Epithelial cell of proximal tubule (primary cell): Measurements from ENCODE around the gene PTPRG. TPM values are rescaled to one million over a fixed set of nuclear protein-coding genes. Genes with fewer than 3 reads are reported as not detected.
"Not testable (repeated sequence)": the region's sequence is repeated elsewhere in the genome, so short reads cannot be mapped to it uniquely, and the experiment has no call there.

ENCODE experiments used
- DNase-seq: peaks from one replicate; pipeline ENCODE4 v3.0.0-alpha.2; 2011; ENCODE audit warnings: low read depth
- H3K4me3 ChIP-seq: 2 replicates; pipeline ENCODE4 v1.5.1; 2011; ENCODE audit warnings: low read depth, mild to moderate bottlenecking, low read length
- total RNA-seq: library from RNA; depleted of rRNA; stranded (reverse); fragments of >200 nt; gene quantifications from 2 replicates; pipeline ENCODE4 v1.2.3, GENCODE V29; 2015
- TF ChIP-seq, protein P1 (sequence below): conservative IDR thresholded peaks from 2 replicates; pipeline ENCODE4 v1.5.1; 2012; ENCODE audit warnings: low read depth, mild to moderate bottlenecking, low read length

Gene PTPRG
- total RNA-seq, 1 donor from 2014 or later = 13.5 TPM

DNA sequence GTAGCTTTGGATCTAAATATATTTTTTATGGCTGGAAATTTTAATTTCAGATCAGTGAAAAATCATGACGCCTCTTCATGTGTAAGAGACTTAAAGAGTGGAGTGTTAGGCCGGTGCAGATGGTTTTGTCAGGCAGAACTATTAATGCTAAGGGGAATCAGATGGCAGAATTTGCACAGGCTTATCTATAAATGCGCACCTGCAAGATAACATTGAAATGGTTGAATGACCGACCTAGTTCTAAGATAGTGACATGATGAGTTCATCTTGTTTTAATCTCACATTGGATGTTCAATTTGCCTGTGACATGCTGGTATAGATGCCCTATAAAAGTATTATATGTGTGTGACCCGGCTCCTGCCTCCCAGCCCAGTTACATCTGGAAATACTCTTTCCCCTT lies 471.4 kb downstream of the PTPRG start:
- no peak for DNase-seq
- H3K4me3 ChIP-seq = no peak overlapping the region
- TF ChIP-seq, protein P1, sequence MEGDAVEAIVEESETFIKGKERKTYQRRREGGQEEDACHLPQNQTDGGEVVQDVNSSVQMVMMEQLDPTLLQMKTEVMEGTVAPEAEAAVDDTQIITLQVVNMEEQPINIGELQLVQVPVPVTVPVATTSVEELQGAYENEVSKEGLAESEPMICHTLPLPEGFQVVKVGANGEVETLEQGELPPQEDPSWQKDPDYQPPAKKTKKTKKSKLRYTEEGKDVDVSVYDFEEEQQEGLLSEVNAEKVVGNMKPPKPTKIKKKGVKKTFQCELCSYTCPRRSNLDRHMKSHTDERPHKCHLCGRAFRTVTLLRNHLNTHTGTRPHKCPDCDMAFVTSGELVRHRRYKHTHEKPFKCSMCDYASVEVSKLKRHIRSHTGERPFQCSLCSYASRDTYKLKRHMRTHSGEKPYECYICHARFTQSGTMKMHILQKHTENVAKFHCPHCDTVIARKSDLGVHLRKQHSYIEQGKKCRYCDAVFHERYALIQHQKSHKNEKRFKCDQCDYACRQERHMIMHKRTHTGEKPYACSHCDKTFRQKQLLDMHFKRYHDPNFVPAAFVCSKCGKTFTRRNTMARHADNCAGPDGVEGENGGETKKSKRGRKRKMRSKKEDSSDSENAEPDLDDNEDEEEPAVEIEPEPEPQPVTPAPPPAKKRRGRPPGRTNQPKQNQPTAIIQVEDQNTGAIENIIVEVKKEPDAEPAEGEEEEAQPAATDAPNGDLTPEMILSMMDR = no peak

DNA sequence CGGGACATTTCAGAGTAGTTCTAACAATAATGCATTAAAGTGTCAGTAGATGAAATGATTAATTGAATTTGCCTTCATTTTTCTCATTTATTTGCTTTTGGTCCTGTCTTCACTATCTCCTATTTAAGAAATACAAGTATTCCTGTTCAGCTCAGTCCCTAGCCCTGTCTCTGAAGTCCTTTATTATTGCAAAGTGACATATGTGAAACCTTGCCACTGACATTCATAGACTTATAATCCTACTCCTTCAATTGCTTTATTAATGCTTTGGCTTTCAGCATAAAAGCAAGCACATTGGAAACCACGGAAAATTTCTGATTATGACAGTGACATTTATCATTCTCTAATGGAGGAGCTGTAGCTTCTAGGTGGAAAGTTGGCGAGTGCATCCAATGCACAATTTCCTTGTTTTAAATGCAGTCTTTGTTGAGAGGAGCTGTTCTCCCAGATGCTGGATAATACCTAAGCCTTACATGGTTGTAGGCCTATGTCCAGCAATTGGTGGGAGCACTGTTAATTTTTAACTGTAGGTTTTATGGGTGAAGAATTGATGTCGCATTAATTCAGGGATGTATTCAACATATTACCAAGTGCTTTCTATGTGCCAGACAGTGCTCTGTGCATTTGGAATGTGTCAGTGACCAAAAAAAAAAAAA lies 474.2 kb downstream of the PTPRG start:
- no peak overlapping the region for H3K4me3 ChIP-seq
- DNase-seq = no peak
- TF ChIP-seq, protein P1 = no peak

DNA sequence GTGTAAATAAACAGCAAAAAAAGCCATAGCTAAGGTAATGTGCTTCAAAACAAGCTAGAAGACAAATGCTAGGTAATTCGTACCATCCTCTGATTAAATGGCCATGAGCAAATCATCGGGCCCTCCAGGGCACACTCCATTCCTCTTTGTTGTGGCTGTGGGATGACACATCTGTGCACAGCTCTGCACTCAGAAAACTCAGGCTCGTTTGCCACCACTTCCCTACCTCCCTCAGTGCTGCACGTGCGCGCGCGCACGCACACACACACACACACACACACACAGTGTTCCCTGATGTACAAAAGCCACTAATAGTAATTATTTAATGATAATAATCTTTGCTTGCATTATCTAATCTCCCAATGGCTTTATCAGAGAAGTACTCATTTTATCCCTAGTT lies 475.4 kb downstream of the PTPRG start:
- TF ChIP-seq, protein P1 = no peak
- no peak overlapping the region for H3K4me3 ChIP-seq
- no peak for DNase-seq

DNA sequence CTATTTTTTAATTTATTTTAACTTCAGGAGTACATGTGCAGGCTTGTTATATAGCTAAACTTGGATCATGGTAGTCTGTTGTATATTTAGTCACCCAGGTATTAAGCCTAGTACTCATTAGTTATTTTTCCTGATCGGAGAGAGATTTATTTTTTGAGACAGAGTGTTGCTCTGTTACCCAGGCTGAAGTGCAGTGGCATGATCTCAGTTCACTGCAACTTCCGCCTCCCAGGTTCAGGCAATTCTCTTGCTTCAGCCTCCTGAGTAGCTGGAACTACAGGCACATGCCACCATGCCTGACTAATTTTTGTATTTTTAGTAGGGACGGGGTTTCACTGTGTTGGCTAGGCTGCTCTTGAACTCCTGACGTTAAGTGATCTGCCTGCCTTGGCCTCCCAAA lies 477.4 kb downstream of the PTPRG start:
- not testable (repeated sequence) for H3K4me3 ChIP-seq, DNase-seq

DNA sequence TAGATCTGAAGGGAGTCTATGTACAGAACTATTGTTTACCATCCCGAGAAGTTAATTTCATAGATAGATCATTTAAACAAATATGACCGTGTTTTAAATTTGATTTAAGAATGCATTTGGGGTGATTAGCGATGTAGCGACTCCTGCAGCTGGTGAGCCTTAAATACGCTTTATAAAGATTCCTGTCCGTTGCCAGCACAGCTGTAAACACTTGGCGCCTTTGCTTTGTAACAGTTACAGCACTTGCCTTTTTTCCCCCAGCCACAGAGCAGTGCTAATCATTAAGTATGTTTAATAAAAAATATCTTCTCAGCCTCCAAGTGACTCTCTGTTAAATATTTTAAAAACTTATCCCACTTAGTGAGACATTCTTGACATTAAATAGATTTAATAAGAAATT lies 478.2 kb downstream of the PTPRG start:
- DNase-seq = no peak
- H3K4me3 ChIP-seq = no peak overlapping the region
- TF ChIP-seq, protein P1 = no peak

DNA sequence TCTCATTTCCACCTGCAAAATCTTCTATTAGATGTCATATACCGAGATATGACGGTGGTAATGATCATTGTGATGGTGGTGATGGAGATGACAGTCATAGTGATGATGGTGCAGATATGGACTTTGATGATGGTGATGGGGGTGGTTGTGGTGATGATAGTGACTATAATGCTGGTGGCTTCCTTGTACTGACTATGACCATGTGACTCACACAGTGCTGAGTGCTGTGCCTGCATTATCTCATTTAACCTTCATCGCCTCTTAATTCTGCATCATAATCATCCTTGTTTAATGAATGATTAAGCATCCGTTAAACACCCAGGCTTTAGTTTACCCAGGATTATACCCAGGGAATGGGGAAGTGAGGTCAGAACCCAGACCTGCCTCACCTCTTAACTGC lies 480.3 kb downstream of the PTPRG start:
- no peak overlapping the region for H3K4me3 ChIP-seq
- TF ChIP-seq, protein P1 = no peak
- no peak for DNase-seq

DNA sequence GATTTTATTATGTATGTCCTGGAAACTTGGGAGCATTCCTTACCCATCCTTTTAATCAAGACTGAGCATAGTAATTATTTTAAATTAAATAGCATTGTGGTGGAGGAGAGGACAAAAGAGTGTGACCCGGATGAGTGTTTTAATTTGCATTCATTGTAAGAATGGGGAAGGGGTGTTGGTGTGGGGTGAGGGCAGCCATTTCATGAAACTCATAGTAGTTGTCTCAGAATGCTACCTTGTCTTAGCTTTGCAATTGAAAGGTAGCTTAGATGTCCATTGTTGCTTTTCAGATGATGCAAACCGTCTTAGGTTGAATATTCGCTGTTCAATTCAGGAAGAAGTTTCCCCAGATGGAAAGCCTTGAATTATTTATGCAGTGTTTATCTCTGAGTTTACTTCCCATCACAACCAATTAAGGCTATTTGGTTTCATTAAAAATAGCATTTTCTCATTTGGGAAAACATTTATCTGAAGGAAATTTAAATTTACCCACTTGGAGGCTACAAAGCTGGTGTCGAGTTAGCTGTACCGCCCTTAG lies 483.6 kb downstream of the PTPRG start:
- H3K4me3 ChIP-seq = no peak overlapping the region
- TF ChIP-seq, protein P1 = no peak
- no peak for DNase-seq
